MG63 (cell line): ENCODE data around the gene CUL4A. TPM values are rescaled to one million over a fixed set of nuclear protein-coding genes. Genes with fewer than 3 reads are reported as not detected.
"Not testable (repeated sequence)": the region's sequence is repeated elsewhere in the genome, so short reads cannot be mapped to it uniquely, and the experiment has no call there.

Experiments
- DNase-seq: peaks from one replicate; pipeline ENCODE4 v3.0.0-alpha.2; 2020
- H3K27me3 ChIP-seq: fragments of 250-450 bp; sonication (Bioruptor Pico); 2 replicates; pipeline ENCODE4 v1.5.1; 2020; ENCODE audit warnings: mild to moderate bottlenecking, moderate library complexity
- H3K36me3 ChIP-seq: fragments of 250-450 bp; sonication (Bioruptor Pico); 2 replicates; pipeline ENCODE4 v1.5.1; 2020; ENCODE audit warnings: mild to moderate bottlenecking, moderate library complexity
- H3K4me3 ChIP-seq: fragments of 250-450 bp; sonication (Bioruptor Pico); 2 replicates; pipeline ENCODE4 v1.5.1; 2020; ENCODE audit warnings: mild to moderate bottlenecking, moderate library complexity
- H3K9me3 ChIP-seq: fragments of 250-450 bp; sonication (Bioruptor Pico); 2 replicates; pipeline ENCODE4 v1.5.1; 2020; ENCODE audit warnings: mild to moderate bottlenecking, moderate library complexity
- total RNA-seq: library from RNA; depleted of rRNA; stranded (reverse); fragments of >200 nt; shearing (Covaris generic); gene quantifications from 2 replicates; pipeline ENCODE4 v1.2.3, GENCODE V29; 2014; ENCODE audit warnings: low replicate concordance

Gene CUL4A
- total RNA-seq, 1 experiment from 2014 or later, result 157 TPM

DNA sequence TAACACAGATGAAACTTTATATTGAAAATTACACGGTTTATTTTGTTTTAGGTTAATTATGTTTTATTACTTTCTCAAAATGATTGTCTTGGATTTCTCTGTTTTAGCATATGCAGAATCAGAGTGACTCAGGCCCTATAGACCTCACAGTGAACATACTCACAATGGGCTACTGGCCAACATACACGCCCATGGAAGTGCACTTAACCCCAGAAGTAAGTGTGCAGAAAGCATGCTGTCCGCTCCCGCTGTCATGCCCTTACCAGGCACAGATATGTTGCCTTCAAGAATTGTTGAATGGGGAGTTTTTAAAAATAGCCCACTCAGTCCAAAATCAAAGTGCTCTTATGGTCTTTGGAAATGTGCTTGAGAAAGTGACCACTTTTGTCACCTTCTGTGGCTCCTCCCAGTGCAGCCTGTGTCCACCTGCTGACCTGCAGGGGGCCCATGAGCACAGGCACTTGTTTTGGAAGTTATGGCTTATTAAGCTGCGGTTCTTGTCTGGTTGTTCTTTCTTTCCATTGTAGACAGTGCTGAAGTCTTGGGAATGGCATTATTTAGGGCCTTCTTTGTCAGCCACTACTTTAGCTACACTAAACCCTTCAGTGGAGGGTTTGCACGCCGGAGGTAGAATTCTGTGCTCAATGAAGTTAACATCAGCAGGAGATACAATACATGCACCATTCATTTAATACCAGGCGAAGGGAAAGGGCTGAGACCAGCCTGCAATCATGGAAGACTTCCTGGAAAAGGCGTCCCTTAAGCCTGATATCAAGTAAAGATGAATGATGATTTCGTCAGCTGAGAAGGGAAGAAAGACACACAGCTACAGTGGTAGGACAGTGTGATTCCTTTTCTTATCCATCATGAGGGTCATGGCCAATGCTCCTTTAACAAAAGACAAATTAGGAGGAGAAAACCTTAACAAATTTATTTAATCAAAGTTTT, 36.7 kb downstream of the CUL4A start:
- H3K36me3 ChIP-seq, result peaks cover 79% of the 10 kb centered on the region
- no peak for DNase-seq
- no peaks in the 10 kb centered on the region for H3K9me3 ChIP-seq
- H3K27me3 ChIP-seq, result no peaks in the 10 kb centered on the region
- H3K4me3 ChIP-seq, result no peak overlapping the region

DNA sequence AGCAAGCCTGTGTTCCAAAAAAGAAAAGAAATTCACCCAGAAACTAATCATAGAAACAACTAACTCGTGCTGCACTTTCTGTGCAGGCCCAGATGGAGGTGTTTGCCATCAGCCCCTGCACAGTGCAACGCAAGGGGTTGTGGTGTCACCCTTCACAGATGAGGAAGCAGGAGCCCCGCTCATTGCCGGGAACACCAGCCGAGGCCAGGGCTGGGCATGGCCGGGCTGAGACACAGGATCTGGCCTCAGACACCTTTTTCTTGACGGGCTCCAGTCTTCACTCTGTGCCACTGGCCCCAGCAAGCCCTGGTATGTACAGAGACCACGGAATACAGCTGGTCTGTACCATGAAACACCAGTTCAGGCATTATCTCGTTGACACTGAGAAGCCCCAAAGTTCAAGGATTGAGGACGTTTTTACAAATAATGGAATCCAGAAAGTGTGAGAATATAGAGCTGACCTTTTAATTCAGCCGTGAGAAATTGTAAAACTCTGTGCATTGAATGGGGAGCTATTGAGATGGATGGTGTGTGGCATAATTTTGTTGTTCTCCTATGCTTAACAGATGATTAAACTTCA, 43.2 kb downstream of the CUL4A start:
- Histone ChIP-seq H3K4me3 (no peak overlapping the region), H3K27me3 (no peaks in the 10 kb centered on the region), H3K9me3 (no peaks in the 10 kb centered on the region), H3K36me3 (peaks cover 71% of the 10 kb centered on the region)
- DNase-seq, result no peak

DNA sequence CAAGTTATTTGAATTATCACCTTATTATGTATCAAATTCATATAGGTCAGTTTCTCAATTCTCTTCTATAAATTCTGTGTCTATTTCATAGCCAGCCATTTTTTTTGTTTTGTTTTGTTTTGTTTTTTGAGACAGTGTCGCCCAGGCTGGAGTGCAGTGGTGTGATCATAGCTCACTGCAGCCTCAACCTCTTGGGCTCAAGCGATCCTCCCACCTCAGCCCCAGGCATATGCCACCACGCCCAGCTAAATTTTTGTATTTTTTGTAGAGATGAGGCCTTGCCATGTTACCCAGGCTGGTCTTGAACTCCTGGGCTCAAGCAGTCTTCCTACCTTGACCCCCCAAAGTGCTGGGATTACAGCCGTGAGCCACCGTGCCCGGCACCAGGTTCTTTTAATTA, 48.5 kb downstream of the CUL4A start:
- not testable (repeated sequence) for H3K4me3 ChIP-seq, H3K27me3 ChIP-seq, H3K9me3 ChIP-seq, DNase-seq
- H3K36me3 ChIP-seq, result peaks cover 72% of the 10 kb centered on the region

DNA sequence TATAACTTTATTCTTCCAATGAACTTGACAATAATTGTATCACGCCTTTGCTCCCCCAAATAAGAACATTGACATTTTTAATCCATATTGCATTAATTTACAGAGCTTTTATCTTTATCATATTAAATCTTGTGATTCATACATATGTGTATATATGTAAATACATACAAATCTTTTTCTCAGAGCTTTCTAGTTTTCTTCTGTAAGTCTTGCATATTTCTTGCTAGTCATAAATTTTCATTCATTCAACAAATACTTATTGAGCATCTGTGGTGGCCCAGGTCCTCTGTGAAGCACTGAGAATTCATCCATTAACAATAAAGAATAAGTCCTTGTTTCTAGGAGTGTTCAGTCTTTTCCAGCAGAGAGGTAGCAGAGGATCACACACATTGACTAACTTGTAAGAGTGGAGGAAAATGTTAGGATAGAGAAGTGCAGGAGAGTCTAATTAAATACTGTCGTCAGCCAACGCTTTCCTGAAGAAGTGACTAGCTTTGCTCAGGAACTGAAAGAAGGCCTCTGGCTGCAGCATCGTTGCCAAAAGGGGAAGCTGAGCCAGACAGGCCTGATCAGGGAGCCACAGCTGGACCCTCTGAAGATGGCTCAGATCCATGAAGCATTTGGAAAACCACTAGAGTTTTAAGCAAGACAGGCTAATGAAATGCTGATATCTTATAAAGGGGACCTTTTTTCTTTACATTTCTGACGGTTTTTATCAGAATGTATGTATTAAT, 49.1 kb downstream of the CUL4A start:
- no peak for DNase-seq
- Histone ChIP-seq H3K9me3 (no peaks in the 10 kb centered on the region), H3K4me3 (no peak overlapping the region), H3K36me3 (peaks cover 70% of the 10 kb centered on the region), H3K27me3 (no peaks in the 10 kb centered on the region)

DNA sequence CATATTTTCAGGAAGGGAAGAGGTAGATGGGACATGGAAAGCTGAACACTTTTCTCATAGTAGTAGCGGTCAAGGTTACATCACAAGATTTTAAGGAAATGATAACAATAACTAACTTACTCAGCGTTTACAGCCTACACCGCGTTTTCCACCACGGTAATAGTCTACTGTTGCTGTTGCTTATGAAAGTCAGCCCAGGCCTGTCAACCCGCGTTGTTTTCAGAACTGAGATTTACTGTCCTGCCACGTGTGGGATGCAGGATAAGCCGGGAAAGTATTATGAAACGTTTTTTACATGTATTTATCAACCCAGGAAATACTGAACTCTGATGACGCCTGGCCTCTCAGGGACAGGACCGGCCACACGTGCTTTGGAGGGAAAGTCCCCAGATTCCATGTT, 51.6 kb downstream of the CUL4A start:
- DNase-seq, result no peak
- H3K36me3 ChIP-seq, result peaks cover 57% of the 10 kb centered on the region
- H3K27me3 ChIP-seq, result no peaks in the 10 kb centered on the region
- no peak overlapping the region for H3K4me3 ChIP-seq
- no peaks in the 10 kb centered on the region for H3K9me3 ChIP-seq

DNA sequence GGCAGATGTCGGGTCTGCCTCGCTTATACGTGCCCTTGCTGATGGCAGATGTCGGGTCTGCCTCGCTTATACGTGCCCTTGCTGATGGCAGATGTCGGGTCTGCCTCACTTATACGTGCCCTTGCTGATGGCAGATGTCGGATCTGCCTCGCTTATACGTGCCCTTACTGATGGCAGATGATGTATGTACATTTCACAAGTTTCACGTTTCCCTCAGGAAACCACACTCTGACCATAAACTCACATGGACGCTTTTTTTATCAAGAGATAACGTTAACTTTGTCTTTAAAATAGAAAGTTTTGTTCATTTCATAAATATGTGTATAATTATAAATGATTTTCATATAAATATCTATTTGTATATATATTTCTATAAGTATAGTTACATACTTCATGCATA, 53.6 kb downstream of the CUL4A start:
- H3K9me3 ChIP-seq, DNase-seq, H3K27me3 ChIP-seq, H3K4me3 ChIP-seq: not testable (repeated sequence)
- H3K36me3 ChIP-seq, result peaks cover 49% of the 10 kb centered on the region

DNA sequence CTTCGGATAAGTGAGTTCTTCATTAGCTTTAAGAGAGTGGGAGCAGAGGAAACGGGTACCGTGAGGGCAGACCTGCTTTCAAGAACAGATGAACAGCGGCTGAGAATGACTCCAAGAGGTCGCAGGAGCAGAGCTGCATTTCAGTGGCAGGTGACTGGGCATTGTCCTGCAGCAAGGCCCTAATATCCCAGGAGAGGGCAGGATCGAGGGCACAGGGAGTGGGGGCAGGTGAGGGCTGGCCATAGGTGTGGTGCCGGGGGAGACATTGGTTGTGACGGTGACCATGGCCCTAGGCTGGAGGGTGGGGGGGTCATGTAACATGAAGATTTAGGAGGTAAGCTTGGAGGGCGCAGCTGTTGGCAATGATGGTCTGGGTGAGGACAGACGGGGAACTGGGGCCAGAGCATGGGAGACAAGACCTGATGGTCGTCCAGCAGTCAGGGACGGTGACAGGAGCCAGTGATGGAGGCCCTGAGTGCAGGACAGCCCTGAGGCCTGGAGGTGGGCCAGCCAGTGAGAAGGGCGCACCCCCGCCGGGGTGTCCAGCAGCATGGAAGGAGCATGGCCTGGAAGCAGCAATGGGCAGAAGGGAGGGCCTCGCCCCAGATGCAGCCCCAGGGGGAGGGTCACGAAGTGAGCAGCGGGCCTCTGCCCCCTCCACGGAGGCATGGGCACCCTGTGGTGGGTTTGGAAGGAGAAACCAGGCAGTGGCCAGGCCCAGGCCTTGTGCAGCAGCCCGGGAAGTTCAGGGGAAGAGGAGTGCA, 58.4 kb downstream of the CUL4A start:
- Histone ChIP-seq H3K36me3 (peaks cover 21% of the 10 kb centered on the region), H3K27me3 (no peaks in the 10 kb centered on the region), H3K9me3 (no peaks in the 10 kb centered on the region), H3K4me3 (no peak overlapping the region)
- no peak for DNase-seq

DNA sequence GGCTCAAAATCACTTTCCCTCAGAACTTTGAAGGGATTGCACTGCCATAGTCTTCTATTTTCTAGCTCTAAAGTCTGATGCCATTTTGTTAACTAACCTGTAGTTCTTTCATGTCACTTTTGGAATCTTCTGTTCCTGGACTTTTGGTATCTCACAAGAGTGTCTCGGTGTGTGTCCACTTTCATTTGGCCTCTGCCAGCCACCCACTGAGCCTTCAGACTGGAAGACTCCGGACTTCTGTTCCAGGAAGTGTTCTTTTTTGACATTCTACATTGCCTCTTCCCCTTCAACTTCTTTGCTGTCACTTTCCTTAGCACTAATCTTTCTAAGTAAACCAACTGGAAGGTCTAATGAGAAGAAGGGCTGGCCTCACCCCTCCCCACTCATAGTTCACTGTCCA, 62.6 kb downstream of the CUL4A start:
- no peak for DNase-seq
- H3K36me3 ChIP-seq, result peaks cover 10% of the 10 kb centered on the region
- H3K9me3 ChIP-seq, result no peaks in the 10 kb centered on the region

DNA sequence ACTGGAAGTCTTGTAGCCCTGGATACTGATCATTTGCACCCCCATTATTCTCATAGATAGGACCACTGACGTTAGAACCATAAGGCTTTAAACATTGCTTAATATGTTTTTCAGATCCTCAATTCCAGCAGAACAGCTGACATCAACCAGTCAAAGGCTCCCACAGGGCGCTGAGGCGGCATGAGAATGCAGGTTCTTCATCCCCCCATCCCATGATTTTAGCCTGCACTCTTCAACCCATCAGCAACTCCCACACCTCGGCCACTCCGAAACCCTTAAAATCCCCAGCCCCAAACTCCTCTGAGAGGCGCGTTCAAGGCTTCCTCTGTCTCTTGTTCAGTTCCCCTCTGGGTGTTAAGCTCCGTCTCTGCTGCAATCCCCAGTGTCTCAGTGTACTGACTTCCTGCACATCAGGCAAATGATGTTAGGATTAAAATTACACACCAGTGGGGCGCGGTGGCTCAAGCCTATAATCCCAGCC, 63.3 kb downstream of the CUL4A start:
- Histone ChIP-seq H3K36me3 (peaks cover 8% of the 10 kb centered on the region), H3K27me3 (no peaks in the 10 kb centered on the region)
- no peak for DNase-seq

More for the DNA sequence above, 62.6 kb downstream of the CUL4A start:
- no peaks in the 10 kb centered on the region for H3K27me3 ChIP-seq
- no peak overlapping the region for H3K4me3 ChIP-seq

DNA sequence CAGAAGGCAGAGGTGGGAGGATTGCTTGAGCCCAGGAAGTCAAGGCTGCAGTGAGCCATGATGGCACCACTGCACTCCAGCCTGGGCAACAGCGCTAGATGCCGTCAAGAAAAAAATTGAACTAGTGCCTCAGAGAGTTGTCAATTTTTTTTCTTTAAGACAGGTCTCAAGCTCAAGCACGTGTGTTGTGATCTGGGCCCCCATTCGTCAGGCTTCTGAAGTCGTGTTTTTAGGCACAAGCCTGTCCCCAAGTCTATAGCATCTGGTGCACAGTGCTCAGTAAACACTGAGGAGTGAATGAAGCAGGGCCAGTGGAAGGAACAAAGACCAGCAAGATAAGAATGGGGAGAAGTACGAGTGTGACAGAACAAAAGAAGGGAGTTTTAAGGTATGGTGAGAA, 63.9 kb downstream of the CUL4A start:
- H3K4me3 ChIP-seq, result no peak overlapping the region
- no peaks in the 10 kb centered on the region for H3K27me3 ChIP-seq
- no peak for DNase-seq
- no peaks in the 10 kb centered on the region for H3K9me3 ChIP-seq
- peaks cover 8% of the 10 kb centered on the region for H3K36me3 ChIP-seq

More for the DNA sequence above, 63.3 kb downstream of the CUL4A start:
- Histone ChIP-seq H3K9me3 (no peaks in the 10 kb centered on the region), H3K4me3 (no peak overlapping the region)

DNA sequence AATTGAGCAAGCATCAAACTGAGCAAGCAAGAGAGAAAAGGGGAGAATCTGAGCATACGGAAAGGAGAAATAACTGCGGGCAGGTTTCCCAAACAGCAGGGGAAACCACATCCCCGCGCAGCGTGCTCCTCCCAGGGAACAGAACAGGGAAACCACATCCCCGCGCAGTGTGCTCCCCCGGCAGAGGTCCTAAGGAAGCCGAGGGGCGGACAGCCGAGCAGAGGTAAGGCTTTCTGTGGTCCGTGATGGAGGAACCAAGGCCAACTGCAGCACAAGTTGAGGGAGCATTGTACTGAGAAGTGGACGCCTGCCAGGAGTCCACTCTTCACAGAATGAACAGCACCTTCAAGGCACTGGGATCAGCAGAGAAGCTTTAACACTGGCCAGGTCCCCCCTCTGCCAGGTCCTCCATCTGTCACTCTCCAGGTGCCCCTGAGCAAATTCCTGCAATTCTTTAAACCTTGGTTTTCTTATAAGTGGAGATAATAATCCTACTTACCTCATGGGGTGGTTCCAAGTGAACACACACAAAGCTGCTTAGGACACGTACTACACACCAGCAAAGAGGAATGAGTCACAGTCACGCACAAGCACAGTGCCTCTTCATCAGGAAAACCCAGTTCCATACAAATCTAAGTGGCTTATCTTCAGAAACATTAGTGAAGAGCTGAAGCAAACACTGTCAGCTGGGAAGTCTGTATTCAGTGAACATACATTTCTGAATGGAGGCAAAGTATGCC, 64.6 kb downstream of the CUL4A start:
- Histone ChIP-seq H3K36me3 (peaks cover 5% of the 10 kb centered on the region), H3K27me3 (no peaks in the 10 kb centered on the region), H3K9me3 (no peaks in the 10 kb centered on the region), H3K4me3 (no peak overlapping the region)
- DNase-seq, result no peak

DNA sequence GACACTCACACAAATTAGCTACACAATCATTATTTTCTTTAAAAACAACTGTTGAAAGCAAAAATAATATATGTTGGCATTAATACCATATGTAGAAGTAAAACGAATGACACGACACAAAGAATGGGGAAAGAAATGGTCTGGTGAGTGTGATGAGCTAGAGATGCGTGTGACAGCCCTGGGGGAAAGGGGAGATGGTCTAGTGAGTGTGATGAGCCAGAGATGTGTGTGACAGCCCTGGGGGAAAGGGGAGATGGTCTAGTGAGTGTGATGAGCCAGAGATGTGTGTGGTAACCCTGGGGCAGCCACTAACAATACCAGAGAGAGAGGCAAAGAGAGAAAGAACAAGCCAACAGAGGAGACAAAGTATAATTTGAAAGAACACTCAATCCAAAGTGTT, 65.3 kb downstream of the CUL4A start:
- Histone ChIP-seq H3K36me3 (peaks cover 3% of the 10 kb centered on the region), H3K9me3 (no peaks in the 10 kb centered on the region), H3K27me3 (no peaks in the 10 kb centered on the region), H3K4me3 (no peak overlapping the region)
- no peak for DNase-seq

DNA sequence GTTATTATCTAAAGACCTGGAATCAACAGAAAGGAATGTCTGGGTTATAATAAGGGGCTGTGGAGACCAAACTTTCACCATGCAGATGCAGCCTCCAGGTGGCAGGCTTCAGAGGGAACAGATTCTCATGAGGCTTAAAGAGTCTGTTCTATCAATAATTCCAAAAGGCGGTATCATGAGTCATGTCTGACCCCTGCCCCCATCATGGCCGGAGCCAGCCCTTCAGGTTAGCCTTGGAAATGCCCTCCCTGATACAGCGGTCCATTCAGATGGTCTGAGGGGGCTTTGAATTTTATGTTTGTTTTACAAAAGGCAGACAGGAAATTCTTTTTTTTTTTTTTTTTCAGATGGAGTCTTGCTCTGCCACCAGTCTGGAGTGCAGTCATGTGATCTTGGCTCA, 66.0 kb downstream of the CUL4A start:
- peak; percentile 60 for DNase-seq
- H3K36me3 ChIP-seq, result peaks cover 3% of the 10 kb centered on the region
- no peaks in the 10 kb centered on the region for H3K27me3 ChIP-seq
- H3K4me3 ChIP-seq, result no peak overlapping the region
- H3K9me3 ChIP-seq, result no peaks in the 10 kb centered on the region

DNA sequence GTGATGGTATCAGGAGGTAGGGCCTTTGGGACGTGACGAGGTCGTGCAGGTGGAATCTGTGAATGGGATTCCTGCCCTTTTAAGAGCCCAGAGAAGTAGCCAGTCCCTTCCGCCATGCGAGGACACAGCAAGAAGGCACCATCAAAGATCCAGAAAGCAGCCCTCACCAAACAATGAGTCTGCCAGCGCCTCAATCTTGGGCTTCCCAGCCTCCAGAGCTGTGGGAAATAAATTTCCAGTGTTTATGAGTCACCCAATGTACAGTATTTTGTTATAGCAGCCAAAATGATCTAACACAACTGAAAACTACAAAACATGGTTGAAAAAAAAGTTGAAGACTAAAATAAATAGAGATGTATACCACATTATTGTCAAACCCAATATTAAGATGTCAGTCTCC, 70.7 kb downstream of the CUL4A start:
- H3K27me3 ChIP-seq, result peaks cover 7% of the 10 kb centered on the region; the same call in 1 of the 2 replicates
- no peak for DNase-seq
- H3K4me3 ChIP-seq, result no peak overlapping the region
- H3K36me3 ChIP-seq, result no peaks in the 10 kb centered on the region
- no peaks in the 10 kb centered on the region for H3K9me3 ChIP-seq

DNA sequence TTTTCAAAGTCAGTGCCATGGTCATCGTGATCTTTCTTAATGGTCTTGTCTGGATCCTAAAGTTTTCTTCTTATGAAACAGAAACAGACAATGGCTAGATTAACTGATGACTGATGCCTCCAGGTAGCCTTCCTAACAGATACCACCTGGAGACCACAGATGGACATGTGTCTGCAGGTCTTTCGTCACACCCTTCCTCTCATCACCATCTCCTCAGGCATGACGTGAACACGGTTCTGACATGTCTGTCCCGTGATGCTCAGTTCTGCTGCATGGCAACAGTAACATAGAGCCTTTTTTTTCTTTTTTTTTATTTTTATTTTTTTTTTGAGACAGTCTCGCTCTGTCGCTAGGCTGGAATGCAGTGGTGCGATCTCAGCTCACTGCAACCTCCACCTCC, 74.5 kb downstream of the CUL4A start:
- H3K27me3 ChIP-seq, result peaks cover 13% of the 10 kb centered on the region
- H3K9me3 ChIP-seq, result peaks cover 3% of the 10 kb centered on the region
- H3K4me3 ChIP-seq, result no peak overlapping the region
- H3K36me3 ChIP-seq, result no peaks in the 10 kb centered on the region
- no peak for DNase-seq

DNA sequence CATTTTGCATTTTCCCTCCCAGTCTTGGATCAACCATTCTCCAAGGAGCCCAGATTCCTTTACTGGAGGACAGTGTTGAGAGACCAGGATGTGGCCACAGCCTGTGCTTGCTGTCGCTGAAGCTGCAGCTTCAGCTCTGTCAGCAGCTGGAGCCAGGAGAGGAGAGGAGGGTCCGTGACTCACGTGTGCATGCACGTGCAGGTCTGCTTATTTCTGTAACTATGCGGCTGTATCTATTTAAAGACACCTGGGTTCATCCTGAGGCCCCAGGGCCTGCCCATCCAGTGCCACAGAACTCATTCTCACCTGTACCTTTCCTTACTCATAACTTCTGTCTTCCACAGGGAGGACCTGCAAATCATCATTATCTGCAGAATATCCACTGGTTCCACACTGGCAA, 79.5 kb downstream of the CUL4A start:
- no peak for DNase-seq
- no peaks in the 10 kb centered on the region for H3K36me3 ChIP-seq
- no peak overlapping the region for H3K4me3 ChIP-seq
- peaks cover 30% of the 10 kb centered on the region for H3K27me3 ChIP-seq
- peaks cover 3% of the 10 kb centered on the region for H3K9me3 ChIP-seq
